RWPE1 (cell line): ENCODE data around the gene TAB2.
A peak's percentile ranks its signal among the peaks of the same experiment; 100 is the strongest.

ENCODE experiments used
- CTCF ChIA-PET: fragments of 350-600 bp; sonication (Branson Sonifier 250); formaldehyde crosslinking; extraction: SDS; loops from one replicate; lab custom pipeline; 2021; lab: Yijun Ruan, JAX
- POLR2A ChIA-PET: fragments of 400-600 bp; formaldehyde crosslinking; extraction: SDS; loops from one replicate; lab custom pipeline; 2020; ENCODE audit warnings: antibody characterized with exemption; ENCODE audit not compliant: low non-redundant PET; lab: Yijun Ruan, JAX
- DNase-seq: peaks from one replicate; pipeline ENCODE4 v3.0.0; 2012; ENCODE audit warnings: low spot score
- H3K27ac ChIP-seq: fragments of 450-650 bp; 2 replicates; pipeline ENCODE4 v1.5.1; 2017
- CTCF ChIP-seq: fragments of 450-650 bp; conservative IDR thresholded peaks from 2 replicates; pipeline ENCODE4 v1.5.1; 2017; ENCODE audit warnings: low read depth, mild to moderate bottlenecking

TAB2 gene

GRCh38 chr6:149452037-149452939 is 134.8 kb downstream of the TAB2 start:
- ChIA-PET POLR2A (no interaction called here), CTCF (interaction anchor here (0.6 kb wide), 2 partner anchors 20 to 94 kb away, joined by 3 to 4 read pairs; no protein-coding TSS in a partner anchor)
- DNase-seq, result no peak
- no peak overlapping the region for H3K27ac ChIP-seq
- no peak for TF ChIP-seq CTCF

- TF ChIP-seq CTCF, result no peak
- POLR2A ChIA-PET, result no interaction called here
- H3K27ac ChIP-seq, result peak overlapping the region; percentile 76
- DNase-seq, result no peak
- CTCF ChIA-PET, result interaction anchor here (0.6 kb wide), 1 partner anchor 876 kb away, joined by 3 read pairs; no protein-coding TSS in a partner anchor
Measured at GRCh38 chr6:149453597-149454345, 136.3 kb downstream of the TAB2 start.

- POLR2A ChIA-PET, result no interaction called here
- CTCF ChIA-PET, result interaction anchor here (0.6 kb wide), 1 partner anchor 376 kb away, joined by 3 read pairs; no protein-coding TSS in a partner anchor
- peak; percentile 52 for DNase-seq
- TF ChIP-seq CTCF, result no peak
- peak overlapping the region; percentile 76 for H3K27ac ChIP-seq
Measured at GRCh38 chr6:149454346-149454848, 136.9 kb downstream of the TAB2 start.

- ChIA-PET POLR2A (no interaction called here), CTCF (interaction anchor here (0.6 kb wide), 1 partner anchor 377 kb away, joined by 3 read pairs; no protein-coding TSS in a partner anchor)
- peak overlapping the region; percentile 76 for H3K27ac ChIP-seq
- no peak for TF ChIP-seq CTCF
- no peak for DNase-seq
Measured at GRCh38 chr6:149455031-149455732, 137.7 kb downstream of the TAB2 start.

- DNase-seq, result no peak
- TF ChIP-seq CTCF, result no peak
- H3K27ac ChIP-seq, result no peak overlapping the region
- ChIA-PET CTCF (no interaction called here), POLR2A (no interaction called here)
Measured at GRCh38 chr6:149456311-149457021, 139.0 kb downstream of the TAB2 start.
